ENCODE measurements around the gene RNF151.

DNA sequence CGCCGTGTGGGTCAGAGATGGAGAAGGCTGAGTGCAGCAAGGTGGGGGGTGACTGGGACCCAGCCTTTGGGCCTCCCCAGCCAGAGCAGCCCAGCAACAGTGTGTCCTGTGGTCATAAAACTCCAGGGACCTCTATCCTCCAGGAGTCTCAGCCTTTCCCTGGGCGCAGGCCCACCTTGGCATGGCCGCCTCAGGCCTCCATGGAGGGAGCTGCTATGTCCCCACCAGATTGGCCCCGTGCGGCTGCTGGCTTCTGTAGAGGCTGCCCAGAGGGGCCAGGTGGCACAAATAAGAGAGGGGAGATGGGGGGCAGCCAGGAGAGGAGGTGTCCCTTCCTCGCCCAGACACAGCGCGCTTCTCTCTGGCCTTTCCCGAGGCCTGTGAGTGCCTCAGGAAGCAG is 20.5 kb downstream of the RNF151 start:
- no peak for TF ChIP-seq EZH2 (IDR thresholded peaks at IDR 0.05)
- TF ChIP-seq POLR2AphosphoS5 (IDR thresholded peaks at IDR 0.05; ENCODE audit: borderline replicate concordance, low read depth, low read length): no peak
- no peak for TF ChIP-seq FOXP2 (optimal IDR thresholded peaks at IDR 0.05; ENCODE audit: control extremely low read depth, extremely low read length, insufficient read depth)

All from SK-N-MC (cell line).